Amniotic epithelial cell (primary cell): ENCODE measurements around the gene R3HCC1L.
"Not testable (repeated sequence)": the region's sequence is repeated elsewhere in the genome, so short reads cannot be mapped to it uniquely, and the experiment has no call there.

Experiments used
- DNase-seq: peaks from one replicate; pipeline ENCODE4 v3.0.0-alpha.2; 2010; ENCODE audit warnings: low read depth

The R3HCC1L gene

GRCh38 chr10:98131619-98132018 lies 2.8 kb upstream of the R3HCC1L start:
- peak; percentile 21 for DNase-seq

- DNase-seq = not testable (repeated sequence)
Observed at GRCh38 chr10:98133075-98133752, 1.2 kb upstream of the R3HCC1L start.

- no peak for DNase-seq
Observed at GRCh38 chr10:98134117-98134430, 383 bp upstream of the R3HCC1L start.

- DNase-seq = no peak
Observed at GRCh38 chr10:98135222-98135899, 904 bp downstream of the R3HCC1L start.

GRCh38 chr10:98136775-98137174 lies 2.3 kb downstream of the R3HCC1L start:
- not testable (repeated sequence) for DNase-seq

- no peak for DNase-seq
Observed at GRCh38 chr10:98138031-98138430, 3.6 kb downstream of the R3HCC1L start.

GRCh38 chr10:98139431-98139830 lies 5.0 kb downstream of the R3HCC1L start:
- peak; percentile 15 for DNase-seq

GRCh38 chr10:98141484-98142073 lies 7.1 kb downstream of the R3HCC1L start:
- DNase-seq = no peak

- DNase-seq = no peak
Observed at GRCh38 chr10:98144985-98145384, 10.5 kb downstream of the R3HCC1L start.

- no peak for DNase-seq
Observed at GRCh38 chr10:98149858-98150257, 15.4 kb downstream of the R3HCC1L start.

GRCh38 chr10:98150544-98150943 lies 16.1 kb downstream of the R3HCC1L start:
- DNase-seq = no peak

- not testable (repeated sequence) for DNase-seq
Observed at GRCh38 chr10:98152778-98153177, 18.3 kb downstream of the R3HCC1L start.

GRCh38 chr10:98153213-98153958 lies 18.9 kb downstream of the R3HCC1L start:
- peak; percentile 23 for DNase-seq

- DNase-seq = no peak
Observed at GRCh38 chr10:98154076-98154475, 19.6 kb downstream of the R3HCC1L start.

- no peak for DNase-seq
Observed at GRCh38 chr10:98158576-98158975, 24.1 kb downstream of the R3HCC1L start.

- DNase-seq = no peak
Observed at GRCh38 chr10:98163941-98164340, 29.5 kb downstream of the R3HCC1L start.

- no peak for DNase-seq
Observed at GRCh38 chr10:98167191-98167590, 32.7 kb downstream of the R3HCC1L start.

GRCh38 chr10:98168147-98168546 lies 33.7 kb downstream of the R3HCC1L start:
- no peak for DNase-seq

- no peak for DNase-seq
Observed at GRCh38 chr10:98168766-98169165, 34.3 kb downstream of the R3HCC1L start.

- DNase-seq = no peak
Observed at GRCh38 chr10:98169379-98169778, 34.9 kb downstream of the R3HCC1L start.

- DNase-seq = peak; percentile 41
Observed at GRCh38 chr10:98170249-98171117, 36.0 kb downstream of the R3HCC1L start.

GRCh38 chr10:98172073-98172472 lies 37.6 kb downstream of the R3HCC1L start:
- DNase-seq = no peak
